HUES48 (cell line): ENCODE measurements around the gene LINGO1.

Source experiments
- H3K27ac ChIP-seq: one replicate; pipeline ENCODE4 v1.7.0; 2013; ENCODE audit warnings: low read depth, low read length, inconsistent platforms
- H3K27me3 ChIP-seq: 2 replicates; pipeline ENCODE4 v1.6.1; 2013; ENCODE audit warnings: mild to moderate bottlenecking, low read length; ENCODE audit not compliant: control insufficient read depth, insufficient read depth
- H3K36me3 ChIP-seq: 2 replicates; pipeline ENCODE4 v1.6.1; 2013; ENCODE audit warnings: low read length; ENCODE audit not compliant: control insufficient read depth, insufficient read depth
- H3K4me1 ChIP-seq: 2 replicates; pipeline ENCODE4 v1.6.1; 2013; ENCODE audit warnings: mild to moderate bottlenecking, low read length; ENCODE audit not compliant: control insufficient read depth, insufficient read depth
- H3K4me3 ChIP-seq: 2 replicates; pipeline ENCODE4 v1.5.1; 2013; ENCODE audit warnings: mild to moderate bottlenecking, low read depth, low read length
- H3K9ac ChIP-seq: 2 replicates; pipeline ENCODE4 v1.6.1; 2013; ENCODE audit warnings: mild to moderate bottlenecking, low read depth, low read length, moderate library complexity
- H3K9me3 ChIP-seq: 2 replicates; pipeline ENCODE4 v1.6.1; 2013; ENCODE audit warnings: low read length; ENCODE audit not compliant: control insufficient read depth, insufficient read depth

The LINGO1 gene

GRCh38 chr15:77613814-77614213 lies 18.9 kb downstream of the LINGO1 start:
- H3K4me1 ChIP-seq, result peaks cover 16% of the 10 kb centered on the region; the same call in 1 of the 2 replicates
- no peaks in the 10 kb centered on the region for H3K27me3 ChIP-seq
- no peak overlapping the region for H3K4me3 ChIP-seq
- no peak overlapping the region for H3K9ac ChIP-seq
- no peak overlapping the region for H3K27ac ChIP-seq
- peaks cover 21% of the 10 kb centered on the region for H3K36me3 ChIP-seq
- H3K9me3 ChIP-seq, result no peaks in the 10 kb centered on the region

GRCh38 chr15:77612958-77613601 lies 19.6 kb downstream of the LINGO1 start:
- H3K4me3 ChIP-seq, result no peak overlapping the region
- H3K9me3 ChIP-seq, result no peaks in the 10 kb centered on the region
- H3K36me3 ChIP-seq, result peaks cover 21% of the 10 kb centered on the region
- H3K9ac ChIP-seq, result no peak overlapping the region
- H3K4me1 ChIP-seq, result peaks cover 17% of the 10 kb centered on the region
- no peak overlapping the region for H3K27ac ChIP-seq
- no peaks in the 10 kb centered on the region for H3K27me3 ChIP-seq

GRCh38 chr15:77611767-77612166 lies 20.9 kb downstream of the LINGO1 start:
- H3K27ac ChIP-seq, result no peak overlapping the region

GRCh38 chr15:77610731-77611130 lies 22.0 kb downstream of the LINGO1 start:
- H3K36me3 ChIP-seq, result peaks cover 21% of the 10 kb centered on the region
- peaks cover 34% of the 10 kb centered on the region for H3K4me1 ChIP-seq
- H3K9me3 ChIP-seq, result no peaks in the 10 kb centered on the region
- H3K27ac ChIP-seq, result no peak overlapping the region
- no peak overlapping the region for H3K4me3 ChIP-seq
- H3K27me3 ChIP-seq, result no peaks in the 10 kb centered on the region
- no peak overlapping the region for H3K9ac ChIP-seq

More at GRCh38 chr15:77611767-77612166, 20.9 kb downstream of the LINGO1 start:
- Histone ChIP-seq H3K9me3 (no peaks in the 10 kb centered on the region), H3K9ac (no peak overlapping the region), H3K27me3 (no peaks in the 10 kb centered on the region), H3K36me3 (peaks cover 21% of the 10 kb centered on the region), H3K4me1 (peaks cover 24% of the 10 kb centered on the region), H3K4me3 (no peak overlapping the region)

- no peaks in the 10 kb centered on the region for H3K27me3 ChIP-seq
- peaks cover 44% of the 10 kb centered on the region for H3K4me1 ChIP-seq
- no peak overlapping the region for H3K27ac ChIP-seq
Measured at GRCh38 chr15:77609558-77609957, 23.2 kb downstream of the LINGO1 start.

GRCh38 chr15:77608774-77609173 lies 23.9 kb downstream of the LINGO1 start:
- no peak overlapping the region for H3K27ac ChIP-seq
- H3K9ac ChIP-seq, result no peak overlapping the region
- no peaks in the 10 kb centered on the region for H3K27me3 ChIP-seq
- H3K4me3 ChIP-seq, result no peak overlapping the region
- H3K4me1 ChIP-seq, result peaks cover 44% of the 10 kb centered on the region
- no peaks in the 10 kb centered on the region for H3K9me3 ChIP-seq
- peaks cover 4% of the 10 kb centered on the region; the same call in 1 of the 2 replicates for H3K36me3 ChIP-seq

More at GRCh38 chr15:77609558-77609957, 23.2 kb downstream of the LINGO1 start:
- H3K9me3 ChIP-seq, result no peaks in the 10 kb centered on the region
- no peak overlapping the region for H3K9ac ChIP-seq
- H3K4me3 ChIP-seq, result no peak overlapping the region
- H3K36me3 ChIP-seq, result peaks cover 12% of the 10 kb centered on the region

- no peak overlapping the region for H3K27ac ChIP-seq
- no peak overlapping the region for H3K4me3 ChIP-seq
- H3K27me3 ChIP-seq, result no peaks in the 10 kb centered on the region
- no peak overlapping the region for H3K9ac ChIP-seq
- no peaks in the 10 kb centered on the region for H3K36me3 ChIP-seq
- H3K4me1 ChIP-seq, result peaks cover 44% of the 10 kb centered on the region
- no peaks in the 10 kb centered on the region for H3K9me3 ChIP-seq
Measured at GRCh38 chr15:77607894-77608261, 24.8 kb downstream of the LINGO1 start.

- no peak overlapping the region for H3K27ac ChIP-seq
Measured at GRCh38 chr15:77607111-77607893, 25.4 kb downstream of the LINGO1 start.

GRCh38 chr15:77606142-77607034 lies 26.3 kb downstream of the LINGO1 start:
- no peaks in the 10 kb centered on the region for H3K27me3 ChIP-seq
- peaks cover 35% of the 10 kb centered on the region for H3K4me1 ChIP-seq
- H3K4me3 ChIP-seq, result no peak overlapping the region
- no peaks in the 10 kb centered on the region for H3K36me3 ChIP-seq
- H3K9me3 ChIP-seq, result no peaks in the 10 kb centered on the region
- no peak overlapping the region for H3K9ac ChIP-seq
- H3K27ac ChIP-seq, result no peak overlapping the region

More at GRCh38 chr15:77607111-77607893, 25.4 kb downstream of the LINGO1 start:
- no peaks in the 10 kb centered on the region for H3K9me3 ChIP-seq
- H3K36me3 ChIP-seq, result no peaks in the 10 kb centered on the region
- no peaks in the 10 kb centered on the region for H3K27me3 ChIP-seq
- H3K9ac ChIP-seq, result no peak overlapping the region
- H3K4me1 ChIP-seq, result peaks cover 44% of the 10 kb centered on the region
- no peak overlapping the region for H3K4me3 ChIP-seq

- H3K4me1 ChIP-seq, result peaks cover 28% of the 10 kb centered on the region
- H3K27me3 ChIP-seq, result no peaks in the 10 kb centered on the region
- H3K9ac ChIP-seq, result no peak overlapping the region
- H3K9me3 ChIP-seq, result no peaks in the 10 kb centered on the region
- no peak overlapping the region for H3K27ac ChIP-seq
- no peak overlapping the region for H3K4me3 ChIP-seq
- H3K36me3 ChIP-seq, result no peaks in the 10 kb centered on the region
Measured at GRCh38 chr15:77605547-77605946, 27.2 kb downstream of the LINGO1 start.
